Left kidney (tissue), 2 donors: ENCODE measurements around the gene FAM171A2. TPM values are rescaled to one million over a fixed set of nuclear protein-coding genes. Genes with fewer than 3 reads are reported as not detected.
"Not testable (repeated sequence)": the region's sequence is repeated elsewhere in the genome, so short reads cannot be mapped to it uniquely, and the experiment has no call there.

Experiments used
- DNase-seq: peaks from one replicate; pipeline ENCODE4 v3.0.0-alpha.2; 2013
- polyA plus RNA-seq: library from polyadenylated mRNA; unstranded; fragments of 120-200 nt; gene quantifications from one replicate; pipeline ENCODE4 v1.2.1, GENCODE V29; 2013; ENCODE audit not compliant: insufficient read length

Gene FAM171A2
- polyA plus RNA-seq, 1 donor, result 28.2 TPM

- DNase-seq, result no peak
Measured at GRCh38 chr17:44384823-44385286, 21.2 kb upstream of the FAM171A2 start.

GRCh38 chr17:44384281-44384822, 20.7 kb upstream of the FAM171A2 start:
- no peak for DNase-seq

DNA sequence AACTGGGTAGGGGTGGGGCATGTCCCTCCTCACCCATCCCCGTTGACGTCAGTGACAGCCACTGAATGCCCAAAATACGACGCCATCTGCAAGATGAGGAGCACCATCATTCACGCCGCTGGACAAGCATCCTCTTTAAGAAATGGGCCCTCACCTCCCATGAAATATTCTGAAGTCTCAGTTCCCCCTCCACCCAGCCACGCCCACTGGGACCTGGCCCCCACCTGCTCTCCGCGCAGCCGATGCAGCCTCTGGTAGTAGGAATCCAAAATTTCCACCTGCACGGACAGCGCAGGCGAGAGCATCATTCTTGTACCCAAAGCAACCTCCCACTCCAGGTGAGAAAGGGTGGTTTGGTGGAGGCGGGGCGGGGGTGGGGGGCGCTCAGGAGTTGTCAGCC, 20.2 kb upstream of the FAM171A2 start:
- no peak for DNase-seq

DNA sequence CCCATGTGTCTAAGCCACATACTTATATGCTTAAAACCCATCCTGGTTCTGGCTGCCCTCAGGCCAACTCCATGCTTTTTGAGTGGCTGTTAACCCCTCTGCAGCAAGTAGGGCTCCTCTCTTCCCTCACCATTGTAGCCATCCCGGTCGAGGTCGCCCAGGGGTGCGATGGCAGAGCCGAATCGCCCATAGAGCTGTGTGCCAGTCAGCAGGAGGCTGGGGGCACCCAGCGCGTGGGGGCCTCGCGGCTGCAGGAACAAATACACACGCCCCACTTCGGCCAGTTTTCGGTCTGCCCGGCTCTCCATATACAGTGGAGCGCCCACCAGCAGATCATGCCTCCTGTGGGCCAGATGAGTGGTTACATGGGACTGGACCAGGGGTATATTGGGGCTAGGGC, 19.7 kb upstream of the FAM171A2 start:
- no peak for DNase-seq

GRCh38 chr17:44382917-44383316, 19.3 kb upstream of the FAM171A2 start:
- no peak for DNase-seq

DNA sequence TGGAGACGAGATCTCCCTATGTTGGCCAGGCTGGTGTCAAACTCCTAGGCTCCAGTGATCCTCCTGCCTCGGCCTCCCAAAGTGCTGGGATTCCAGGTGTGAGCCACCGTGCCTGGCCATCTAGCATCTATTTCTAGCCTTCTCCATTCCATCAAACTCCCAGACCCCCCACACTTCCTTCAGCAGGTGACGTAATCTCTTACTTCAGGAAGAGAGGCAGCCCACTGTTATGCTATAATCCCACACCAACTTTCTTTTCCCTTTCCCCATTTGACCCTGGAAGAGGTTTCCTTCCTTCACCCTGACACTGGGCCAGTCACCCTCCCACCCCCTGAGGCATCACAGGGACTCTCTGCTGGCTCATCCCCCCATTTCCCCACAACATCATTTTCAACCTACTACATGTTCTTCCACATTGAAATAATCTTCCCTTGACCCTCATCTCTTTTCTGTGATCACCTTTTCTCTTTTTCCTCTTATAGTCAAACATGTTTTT, 18.2 kb upstream of the FAM171A2 start:
- DNase-seq, result no peak

DNA sequence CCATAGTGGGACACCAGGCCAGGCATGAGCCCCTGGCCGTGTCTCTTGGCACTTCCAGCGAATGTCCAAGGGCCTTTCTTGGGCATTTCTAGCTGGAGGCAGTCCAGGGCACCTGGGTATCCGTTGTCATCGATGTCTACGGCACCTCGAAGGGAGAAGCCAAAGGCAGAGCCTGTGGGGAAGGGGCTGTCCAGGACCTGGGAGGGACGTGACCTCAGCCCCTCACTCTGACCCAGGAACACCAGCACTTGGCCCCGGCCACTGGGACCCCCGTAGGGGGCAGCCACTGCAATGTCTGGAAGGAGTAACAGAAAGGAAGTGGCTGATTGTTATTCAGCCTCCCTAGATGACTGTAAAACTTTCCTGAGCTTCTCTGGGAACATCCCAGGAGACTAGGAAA, 17.1 kb upstream of the FAM171A2 start:
- DNase-seq, result no peak

DNA sequence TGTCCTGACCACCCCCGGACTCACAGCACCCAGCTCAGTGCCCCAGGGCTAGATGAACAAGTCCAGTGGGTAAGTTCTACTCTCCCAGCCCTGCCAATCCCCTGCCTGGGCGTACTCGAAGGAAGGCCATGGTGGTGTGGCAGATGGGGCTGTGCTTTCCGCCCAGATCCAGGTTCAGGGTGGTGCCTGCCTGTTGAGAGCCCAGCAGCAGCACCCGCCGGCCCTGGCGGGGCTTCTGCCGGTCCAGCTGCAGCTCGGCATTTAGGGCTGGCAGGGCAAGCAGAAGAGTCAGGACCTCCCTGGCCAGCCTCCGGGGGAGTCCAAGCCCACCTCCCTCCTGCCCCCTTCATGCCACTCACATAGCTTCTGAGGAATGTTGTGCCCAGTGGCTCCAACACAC, 16.2 kb upstream of the FAM171A2 start:
- DNase-seq, result no peak

GRCh38 chr17:44378171-44378705, 14.6 kb upstream of the FAM171A2 start:
- DNase-seq, result no peak

- DNase-seq, result no peak
Measured at GRCh38 chr17:44376779-44377178, 13.1 kb upstream of the FAM171A2 start.

GRCh38 chr17:44376124-44376523, 12.5 kb upstream of the FAM171A2 start:
- DNase-seq, result no peak

DNA sequence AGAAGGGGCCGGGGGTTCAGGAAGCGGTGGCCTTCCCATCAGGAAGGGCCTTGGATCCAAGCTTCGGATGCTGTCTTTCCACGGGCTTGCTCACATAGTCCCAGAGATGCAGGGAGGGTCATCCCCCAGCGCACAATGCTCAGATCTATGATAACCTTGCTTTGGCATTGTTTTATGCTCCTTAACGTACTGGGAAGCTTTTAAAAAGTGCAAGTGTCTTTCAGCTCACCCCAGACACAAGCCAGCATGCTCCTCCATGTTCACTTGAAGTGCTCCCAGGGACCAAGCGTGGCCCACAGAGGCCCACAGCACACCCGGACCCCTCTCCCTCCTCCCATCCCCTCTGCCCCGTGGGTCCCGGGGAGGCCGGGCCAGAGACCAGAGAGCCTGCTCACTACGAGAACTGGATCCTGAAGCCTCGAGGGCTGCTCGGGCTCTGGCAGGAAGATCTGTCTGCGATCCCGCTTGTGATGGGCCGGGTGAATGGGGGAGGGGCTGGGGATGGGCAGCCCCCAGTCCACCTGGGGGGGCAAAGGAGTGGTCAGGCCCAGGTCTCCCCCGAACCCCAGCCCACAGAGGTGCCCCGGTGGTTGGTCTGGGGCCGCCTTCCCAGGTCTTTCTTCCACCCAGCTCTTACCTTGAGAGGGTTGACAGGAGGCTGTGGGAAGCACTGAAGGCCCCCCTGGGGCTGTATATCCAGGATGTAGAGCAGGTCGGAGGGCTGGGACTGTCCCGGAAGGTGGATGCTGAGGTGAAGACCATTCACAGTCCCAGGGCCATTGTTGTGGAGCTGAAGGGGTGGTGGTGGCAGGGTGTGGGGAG, 11.8 kb upstream of the FAM171A2 start:
- no peak for DNase-seq

- DNase-seq, result no peak
Measured at GRCh38 chr17:44374306-44375195, 10.9 kb upstream of the FAM171A2 start.

- no peak for DNase-seq
Measured at GRCh38 chr17:44372036-44372435, 8.4 kb upstream of the FAM171A2 start.

DNA sequence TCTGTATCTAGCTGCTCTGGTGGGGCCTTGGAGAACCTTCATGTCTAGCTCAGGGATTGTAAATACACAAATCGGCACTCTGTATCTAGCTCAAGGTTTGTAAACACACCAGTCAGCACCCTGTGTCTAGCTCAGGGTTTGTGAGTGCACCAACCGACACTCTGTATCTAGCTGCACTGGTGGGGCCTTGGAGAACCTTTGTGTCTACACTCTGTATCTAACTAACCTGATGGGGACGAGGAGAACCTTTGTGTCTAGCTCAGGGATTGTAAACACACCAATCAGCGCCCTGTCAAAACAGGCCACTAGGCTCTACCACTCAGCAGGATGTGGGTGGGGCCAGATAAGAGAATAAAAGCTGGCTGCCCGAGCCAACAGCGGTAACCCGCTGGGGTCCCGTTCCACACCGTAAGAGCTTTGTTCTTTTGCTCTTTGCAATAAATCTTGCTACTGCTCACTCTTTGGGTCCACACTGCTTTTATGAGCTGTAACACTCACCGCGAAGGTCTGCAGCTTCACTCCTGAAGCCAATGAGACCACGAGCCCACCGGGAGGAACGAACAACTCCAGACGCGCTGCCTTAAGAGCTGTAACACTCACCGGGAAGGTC, 5.9 kb upstream of the FAM171A2 start:
- DNase-seq, result not testable (repeated sequence)

DNA sequence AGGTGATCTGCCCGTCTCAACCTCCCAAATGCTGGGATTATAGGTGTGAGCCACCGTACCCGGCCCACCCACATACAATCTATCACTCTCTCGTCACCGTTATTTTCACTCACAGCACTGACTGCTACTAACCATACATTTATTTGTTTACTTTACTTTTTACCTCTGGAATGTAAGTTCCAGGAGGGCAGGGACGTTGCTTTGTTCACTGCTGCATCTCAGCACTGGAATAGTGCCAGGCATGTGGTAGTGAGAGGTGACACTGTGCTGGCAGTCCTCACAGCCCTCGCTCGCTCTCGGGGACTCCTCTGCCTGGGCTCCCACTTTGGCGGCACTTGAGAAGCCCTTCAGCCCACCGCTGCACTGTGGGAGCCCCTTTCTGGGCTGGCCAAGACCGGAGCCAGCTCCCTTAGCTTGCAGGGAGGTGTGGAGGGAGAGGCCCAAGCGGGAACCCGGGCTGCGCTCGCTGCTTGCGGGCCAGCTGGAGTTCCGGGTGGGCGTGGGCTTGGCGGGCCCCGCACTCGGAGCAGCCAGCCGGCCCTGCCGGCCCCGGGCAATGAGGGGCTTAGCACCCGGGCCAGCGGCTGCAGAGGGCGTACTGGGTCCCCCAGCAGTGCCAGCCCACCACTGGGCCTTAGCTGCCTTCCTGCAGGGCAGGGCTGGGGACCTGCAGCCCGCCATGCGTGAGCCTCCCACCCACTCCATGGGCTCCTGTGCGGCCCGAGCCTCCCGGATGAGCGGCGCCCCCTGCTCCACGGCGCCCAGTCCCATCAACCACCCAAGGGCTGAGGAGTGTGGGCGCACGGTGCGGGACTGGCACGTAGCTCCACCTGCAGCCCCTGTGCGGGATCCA, 5.0 kb upstream of the FAM171A2 start:
- DNase-seq, result not testable (repeated sequence)

GRCh38 chr17:44367231-44367979, 3.8 kb upstream of the FAM171A2 start:
- no peak for DNase-seq

- DNase-seq, result not testable (repeated sequence)
Measured at GRCh38 chr17:44365051-44365450, 1.4 kb upstream of the FAM171A2 start.

DNA sequence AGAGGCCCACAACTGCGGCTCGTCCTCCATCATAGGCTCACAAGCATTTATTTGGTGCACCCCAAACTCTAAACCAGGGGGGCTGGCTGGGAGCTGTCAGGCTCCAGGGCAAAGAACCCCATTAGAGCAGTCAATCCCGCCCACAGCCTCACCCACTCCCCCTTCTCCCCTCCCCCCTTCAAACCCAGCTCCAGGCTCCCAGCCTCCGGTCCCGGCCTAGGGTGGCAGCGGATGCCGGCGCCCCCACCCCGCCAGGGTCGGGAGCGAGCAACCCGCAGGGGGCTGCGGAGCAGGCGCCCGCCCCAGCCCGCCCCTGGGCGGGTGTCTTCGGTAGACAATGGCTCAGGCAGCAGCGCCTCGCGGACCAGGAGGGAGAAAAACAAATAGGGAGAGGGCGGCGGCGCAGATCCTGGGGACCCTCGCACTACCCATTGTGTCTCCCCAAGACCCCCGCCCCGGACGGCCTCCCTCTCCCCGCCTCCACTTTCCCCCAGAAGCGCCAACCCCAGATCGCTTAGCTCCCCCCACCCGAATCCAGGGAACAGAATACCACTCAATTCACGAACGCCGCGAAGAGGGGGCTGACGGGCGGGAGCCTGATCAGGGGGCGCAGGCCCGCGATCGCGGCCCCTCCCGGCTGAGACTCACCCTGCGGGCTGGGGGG, 572 bp downstream of the FAM171A2 start:
- no peak for DNase-seq
